ENCODE measurements around the gene YEATS2.

GRCh38 chr3:183819831-183820230, 122.2 kb downstream of the YEATS2 start:
- TF ChIP-seq MYC (IDR thresholded peaks at IDR 0.05; ENCODE audit: low read depth, low read length) (no peak), CTCF (IDR thresholded peaks at IDR 0.05; ENCODE audit: extremely low read depth in 1 of 2, insufficient read depth in 1 of 2, low read depth in 1 of 2, low read length in 2 of 2) (no peak), POLR2A (IDR thresholded peaks at IDR 0.05; ENCODE audit: low read depth, low read length) (no peak), FOS (IDR thresholded peaks at IDR 0.05; ENCODE audit: borderline replicate concordance, insufficient read depth, low read length) (no peak), POLR2AphosphoS5 (IDR thresholded peaks at IDR 0.05; ENCODE audit: insufficient read depth, low read depth, low read length) (no peak)
